CD4-positive, alpha-beta T cell treated with Interleukin-6 at 100 ng/mL for 8 hours (primary cell): ENCODE measurements around the gene CTBP1.
"Not testable (repeated sequence)": the region's sequence is repeated elsewhere in the genome, so short reads cannot be mapped to it uniquely, and the experiment has no call there.

Experiments used
- DNase-seq: peaks from one replicate; pipeline ENCODE4 v3.0.0-alpha.2; 2020; ENCODE audit warnings: mixed read lengths, low spot score

CTBP1 gene

DNA sequence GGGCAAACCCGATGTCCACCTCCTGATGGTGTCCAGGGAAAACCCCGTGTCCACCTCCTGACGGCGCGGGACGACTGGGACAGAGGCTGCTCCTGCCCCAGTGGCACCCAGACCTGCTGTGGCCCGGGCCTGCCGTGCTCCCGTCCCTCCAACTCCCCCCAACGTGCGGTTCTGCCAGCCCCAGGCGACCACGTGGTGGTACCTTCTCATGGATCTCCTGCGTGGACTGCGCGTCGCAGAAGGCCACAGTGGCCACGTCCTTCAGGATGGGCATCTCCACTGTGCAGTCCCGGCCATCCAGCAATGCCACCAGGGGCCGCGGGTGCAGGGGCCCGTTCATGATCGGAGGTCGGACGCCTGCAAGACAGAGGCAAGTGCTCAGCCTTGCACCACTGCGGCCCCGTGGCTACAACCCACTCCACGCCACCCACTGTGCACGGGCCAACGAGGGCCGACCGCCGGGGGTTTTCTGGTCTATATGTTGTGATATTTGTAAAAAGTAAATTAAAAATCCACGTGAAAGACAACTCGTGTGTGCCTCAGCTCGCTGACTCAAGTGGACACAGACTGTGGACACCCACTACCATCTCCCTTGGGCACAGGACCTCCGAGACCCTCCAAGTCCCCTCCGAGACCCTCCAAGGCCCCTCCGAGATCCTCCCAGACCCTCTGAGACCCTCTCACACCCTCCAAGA lies 10.8 kb downstream of the CTBP1 start:
- DNase-seq: no peak

GRCh38 chr4:1237261-1237660 lies 11.7 kb downstream of the CTBP1 start:
- DNase-seq: not testable (repeated sequence)

GRCh38 chr4:1236836-1237235 lies 12.1 kb downstream of the CTBP1 start:
- not testable (repeated sequence) for DNase-seq

GRCh38 chr4:1236103-1236641 lies 12.8 kb downstream of the CTBP1 start:
- no peak for DNase-seq

DNA sequence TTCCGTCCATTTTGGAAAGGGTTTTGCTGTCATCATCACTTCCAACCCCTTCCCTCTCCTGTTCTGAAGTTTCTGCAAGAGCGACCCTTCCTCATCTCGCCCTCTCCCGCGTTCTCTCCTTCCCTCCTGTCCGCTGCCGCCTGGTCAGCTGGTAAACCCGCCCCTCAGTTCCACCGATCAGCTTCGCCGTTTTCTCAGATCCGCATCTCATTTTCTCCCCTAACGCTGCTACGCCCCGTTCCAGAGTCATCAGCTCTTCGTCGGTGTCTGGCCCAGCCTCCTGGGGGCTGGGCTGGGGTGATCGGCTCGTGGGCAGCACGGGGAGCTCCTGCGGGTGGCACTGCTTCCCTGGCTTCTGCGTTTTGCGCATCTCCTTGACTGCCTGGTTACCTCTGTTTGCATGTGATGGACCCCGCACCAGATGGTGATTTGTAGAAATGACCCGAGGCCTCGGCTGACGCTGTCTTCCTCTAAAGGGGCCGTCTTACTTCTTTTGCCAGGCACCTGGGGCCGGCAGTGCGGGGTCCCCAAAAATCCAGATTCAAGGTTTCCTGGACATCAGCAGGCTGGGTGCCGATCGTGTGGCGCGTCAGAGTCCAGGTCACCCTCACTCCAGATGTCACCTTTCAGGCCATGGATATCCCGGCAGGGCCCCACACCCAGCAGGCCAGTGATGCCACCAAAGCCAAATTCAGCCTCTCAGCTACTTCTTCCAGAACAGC lies 13.4 kb downstream of the CTBP1 start:
- no peak for DNase-seq

GRCh38 chr4:1234811-1235292 lies 14.1 kb downstream of the CTBP1 start:
- DNase-seq: no peak

GRCh38 chr4:1234309-1234695 lies 14.6 kb downstream of the CTBP1 start:
- no peak for DNase-seq

DNA sequence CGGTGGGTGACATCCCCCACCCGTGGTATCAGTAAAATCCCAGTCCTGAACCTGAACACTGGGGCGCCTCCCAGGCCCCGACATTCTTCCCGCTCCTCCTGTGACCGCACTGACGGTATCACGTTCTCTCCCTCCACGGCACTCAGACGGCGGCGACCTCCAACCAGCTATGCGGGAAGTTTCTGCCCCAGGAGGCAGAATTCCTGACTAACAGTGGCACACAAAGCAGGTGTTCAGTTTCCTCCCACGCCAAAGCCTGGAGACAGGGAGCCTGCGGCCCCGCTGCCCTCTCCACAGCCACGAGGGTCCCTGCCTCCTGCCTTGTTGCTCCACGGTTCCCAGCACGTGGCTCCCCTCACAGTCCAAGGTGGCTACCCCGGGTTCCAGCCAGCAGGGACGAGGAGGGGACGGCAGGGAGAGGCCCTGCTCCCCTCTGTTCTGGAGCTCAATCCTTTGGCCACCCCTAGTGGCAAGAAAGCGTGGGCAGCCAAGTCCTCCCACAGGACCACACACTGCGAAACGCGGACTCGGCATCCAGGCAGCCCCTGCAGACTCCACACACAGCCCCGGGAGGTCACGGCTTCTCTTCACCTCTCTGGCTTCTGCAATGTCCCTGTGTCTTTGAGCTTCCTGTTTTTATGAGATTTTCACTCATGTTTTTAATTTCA lies 15.2 kb downstream of the CTBP1 start:
- no peak for DNase-seq

GRCh38 chr4:1232661-1233621 lies 16.0 kb downstream of the CTBP1 start:
- DNase-seq: no peak

GRCh38 chr4:1231637-1232360 lies 17.1 kb downstream of the CTBP1 start:
- DNase-seq: no peak

DNA sequence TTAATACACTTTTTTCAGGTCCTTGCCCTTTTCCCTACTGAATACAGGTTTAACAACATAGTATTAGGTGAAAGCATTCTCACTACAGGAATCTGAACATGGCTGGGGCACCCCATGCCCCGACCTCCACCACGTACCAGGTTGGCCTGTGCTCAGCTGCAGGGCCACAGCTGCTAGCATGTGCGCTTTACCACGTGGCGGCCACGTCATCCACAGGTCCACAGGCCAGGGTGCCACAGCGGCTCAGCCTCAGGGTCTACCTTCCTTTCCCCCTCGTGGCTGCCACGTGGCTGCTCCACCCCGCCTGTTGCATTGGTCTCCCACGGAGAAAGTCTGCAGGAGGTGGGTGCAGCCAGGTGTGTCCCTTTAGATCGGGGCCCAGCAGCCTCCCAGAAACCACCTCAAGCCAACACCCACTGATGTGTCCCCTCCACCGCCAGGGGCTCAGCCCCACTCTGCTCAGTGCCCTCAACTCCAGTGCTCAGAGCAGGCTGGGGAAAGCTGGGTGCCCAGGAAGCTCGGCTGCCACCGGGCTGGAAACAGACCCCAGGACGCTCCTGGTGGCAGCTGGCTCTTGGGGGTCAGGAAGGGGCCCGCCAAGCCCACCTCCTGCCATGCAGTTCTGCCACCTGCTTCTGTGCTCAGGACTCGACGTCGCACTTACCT lies 17.8 kb downstream of the CTBP1 start:
- DNase-seq: no peak

- DNase-seq: no peak
These were observed 18.6 kb downstream of the CTBP1 start for GRCh38 chr4:1230316-1230715.

DNA sequence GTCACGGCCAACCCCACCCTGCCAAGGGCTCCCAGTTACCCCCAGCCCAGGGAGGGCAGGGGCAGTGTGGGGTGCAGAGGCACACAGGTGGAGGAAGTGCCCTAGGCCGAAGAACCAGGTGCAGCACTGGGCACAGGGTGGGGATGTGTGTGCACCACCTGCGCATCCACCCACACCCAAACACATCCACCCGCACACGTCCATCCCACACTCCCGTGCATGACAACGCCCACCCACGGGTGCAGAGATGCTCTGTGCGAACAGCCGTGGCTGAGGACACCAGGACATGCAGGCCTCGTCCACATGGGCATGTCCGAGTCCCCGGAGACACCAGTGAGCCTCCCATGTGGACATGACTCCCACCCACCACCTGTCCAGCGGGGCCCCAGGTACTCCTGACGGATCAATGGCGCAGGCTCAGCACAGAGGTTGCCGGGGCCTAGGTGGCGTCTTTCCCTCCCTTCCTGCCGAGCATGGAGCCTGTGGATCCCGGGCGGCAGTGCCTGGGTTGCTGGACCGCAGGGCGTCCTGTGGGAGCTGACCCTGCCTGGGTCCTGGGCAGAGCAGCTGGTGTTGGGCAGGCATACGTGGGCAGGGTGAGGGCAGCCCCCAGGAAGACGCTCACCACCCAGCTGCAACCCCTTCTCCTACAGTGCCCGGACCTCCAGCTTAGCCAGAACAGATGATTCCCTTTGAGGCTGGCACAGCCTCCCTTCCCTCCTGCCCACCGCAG lies 19.6 kb downstream of the CTBP1 start:
- DNase-seq: no peak

DNA sequence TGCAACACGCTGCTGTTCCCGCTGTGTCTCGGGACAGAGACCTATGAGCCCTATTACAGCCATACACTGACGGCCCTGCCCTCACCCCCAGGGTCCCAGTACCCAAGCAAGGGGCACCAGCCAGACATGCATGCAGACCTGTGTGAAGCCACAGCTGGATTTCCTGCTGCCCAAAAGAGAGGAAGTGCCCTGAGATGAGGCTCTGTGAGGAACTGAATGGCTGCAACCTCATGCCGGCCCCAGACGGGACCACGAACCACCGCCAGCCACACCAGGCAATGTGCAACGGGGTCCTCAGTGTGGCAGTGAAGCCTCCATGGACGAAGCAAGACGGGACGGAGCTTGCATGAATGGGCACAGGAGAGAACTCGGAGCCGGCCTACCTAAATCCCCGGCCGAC lies 21.1 kb downstream of the CTBP1 start:
- DNase-seq: no peak

GRCh38 chr4:1226598-1226997 lies 22.3 kb downstream of the CTBP1 start:
- DNase-seq: no peak

- DNase-seq: no peak
These were observed 22.8 kb downstream of the CTBP1 start for GRCh38 chr4:1226144-1226481.

- no peak for DNase-seq
These were observed 23.4 kb downstream of the CTBP1 start for GRCh38 chr4:1225272-1226143.
